GM12878 (cell line): ENCODE data around the gene CD52. TPM values are rescaled to one million over a fixed set of nuclear protein-coding genes. Genes with fewer than 3 reads are reported as not detected.

Experiments used
- ATAC-seq: fragments of 200-7000 bp; cut with Tn5 transposase; 3 replicates; pipeline ENCODE4 v1.9.1; 2020; ENCODE audit warnings: mild to moderate bottlenecking, moderate library complexity
- BruUV-seq: library from RNA; stranded (reverse); fragments of 400-500 nt; replicated peaks from 2 replicates; lab custom pipeline; 2021; lab: Mats Ljungman, UMichigan
- CTCF ChIA-PET: fragments of 300-600 bp; sonication (Branson Sonifier 250); formaldehyde crosslinking; extraction: SDS; loops from one replicate; lab custom pipeline; 2021; ENCODE audit warnings: inconsistent platforms; lab: Yijun Ruan, JAX
- POLR2A ChIA-PET: fragments of 350-600 bp; formaldehyde crosslinking; extraction: SDS; loops from one replicate; lab custom pipeline; 2021; ENCODE audit warnings: inconsistent platforms; lab: Charles Lee
- RAD21 ChIA-PET: fragments of 300-600 bp; sonication (Branson Sonifier 250); formaldehyde crosslinking; loops from one replicate; lab custom pipeline; 2023; ENCODE audit warnings: antibody characterized with exemption; ENCODE audit not compliant: unreplicated experiment; lab: Charles Lee
- SMC1A ChIA-PET: fragments of 300-600 bp; sonication (Branson Sonifier 250); formaldehyde crosslinking; loops from one replicate; lab custom pipeline; 2023; ENCODE audit not compliant: unreplicated experiment, uncharacterized antibody; lab: Charles Lee
- DNase-seq: peaks from one replicate; pipeline ENCODE4 v3.0.0-alpha.2; 2011; ENCODE audit warnings: low read depth, low spot score
- FAIRE-seq: peaks from 3 replicates; lab custom pipeline; 2011; peaks lifted over from hg19 to GRCh38; lab: Jason Lieb, UNC
- H2AFZ ChIP-seq: 2 replicates; pipeline ENCODE4 v1.6.0; 2011; ENCODE audit warnings: low read depth, low read length, control low read depth; ENCODE audit not compliant: control insufficient read depth
- H3K27ac ChIP-seq: 2 replicates; pipeline ENCODE4 v1.5.1; 2011; ENCODE audit warnings: control low read depth; ENCODE audit not compliant: control insufficient read depth, insufficient read depth
- H3K27me3 ChIP-seq, 2 experiments: replicated peaks in 1 of 2; 2 replicates each; pipeline versions ENCODE4 v1.6.0 to v1.6.1; 2011; ENCODE audit warnings: low read length in 1 of 2; ENCODE audit not compliant: control insufficient read depth in 2 of 2, insufficient read depth in 2 of 2
- H3K36me3 ChIP-seq, 2 experiments: 2 replicates each; pipeline ENCODE4 v1.5.1; 2011; ENCODE audit warnings: low read length in 1 of 2; ENCODE audit not compliant: control insufficient read depth in 2 of 2, insufficient read depth in 2 of 2
- H3K4me1 ChIP-seq: 2 replicates; pipeline ENCODE4 v1.6.1; 2011; ENCODE audit warnings: mild to moderate bottlenecking, low read length, moderate library complexity, mixed read lengths; ENCODE audit not compliant: control insufficient read depth, insufficient read depth
- H3K4me2 ChIP-seq: 2 replicates; pipeline ENCODE4 v1.6.0; 2011; ENCODE audit warnings: control low read depth; ENCODE audit not compliant: control insufficient read depth, insufficient read depth
- H3K4me3 ChIP-seq: fragments of 200-600 bp; sonication (generic); 2 replicates; pipeline ENCODE4 v1.5.1; 2016
- H3K79me2 ChIP-seq: 2 replicates; pipeline ENCODE4 v1.6.0; 2011; ENCODE audit warnings: low read length; ENCODE audit not compliant: control insufficient read depth, insufficient read depth
- H3K9ac ChIP-seq: 2 replicates; pipeline ENCODE4 v1.8.0; 2011; ENCODE audit warnings: low read length, control low read depth, mixed read lengths; ENCODE audit not compliant: control insufficient read depth, insufficient read depth
- H3K9me3 ChIP-seq: replicated peaks from 3 replicates; pipeline ENCODE4 v1.5.1; 2011; ENCODE audit warnings: mild to moderate bottlenecking, low read length; ENCODE audit not compliant: control insufficient read depth, insufficient read depth
- H4K20me1 ChIP-seq: 2 replicates; pipeline ENCODE4 v1.6.0; 2011; ENCODE audit not compliant: control insufficient read depth, insufficient read depth
- ATF3 ChIP-seq: IDR thresholded peaks from 2 replicates; pipeline ENCODE4 v1.6.1; 2011; ENCODE audit warnings: low read depth, mild to moderate bottlenecking, low read length, moderate library complexity, borderline replicate concordance; ENCODE audit errors: extremely low read depth
- BACH1 ChIP-seq: fragments of 450-650 bp; IDR thresholded peaks from 2 replicates; pipeline ENCODE4 v1.6.1; 2017; ENCODE audit warnings: mild to moderate bottlenecking, borderline replicate concordance
- BCLAF1 ChIP-seq: fragments of 450-650 bp; IDR thresholded peaks from 2 replicates; pipeline ENCODE4 v1.6.1; 2017; ENCODE audit warnings: antibody characterized with exemption, mild to moderate bottlenecking, moderate library complexity
- BHLHE40 ChIP-seq, 2 experiments: fragments of 450-650 bp in 1 of 2; IDR thresholded peaks; 2 replicates each; pipeline ENCODE4 v1.6.1; 2011 to 2017; ENCODE audit warnings: low read depth in 2 of 2, borderline replicate concordance in 1 of 2, improper control_type of control experiment in 1 of 2, low read length in 1 of 2, mild to moderate bottlenecking in 1 of 2
- EP300 ChIP-seq, 2 experiments: fragments of 150-350 bp in 1 of 2; IDR thresholded peaks; 2 replicates each; pipeline ENCODE4 v1.6.1; 2011 to 2012; ENCODE audit warnings: low read depth in 2 of 2, low read length in 2 of 2, borderline replicate concordance in 1 of 2, improper control_type of control experiment in 1 of 2, inconsistent platforms in 1 of 2; ENCODE audit not compliant: control insufficient read depth in 1 of 2
- ESRRA ChIP-seq: IDR thresholded peaks from 2 replicates; pipeline ENCODE4 v1.6.1; 2012; ENCODE audit warnings: mild to moderate bottlenecking, low read length, improper control_type of control experiment
- ETV6 ChIP-seq, 2 experiments: fragments of 450-650 bp in 1 of 2; IDR thresholded peaks in 1 of 2; conservative IDR thresholded peaks in 1 of 2; 2 replicates each; pipeline ENCODE4 v1.6.1; 2014; ENCODE audit warnings: antibody characterized with exemption in 1 of 2, borderline replicate concordance in 1 of 2, low read depth in 1 of 2, mild to moderate bottlenecking in 1 of 2, moderate library complexity in 1 of 2
- EZH2 ChIP-seq: IDR thresholded peaks from 2 replicates; pipeline ENCODE4 v1.6.1; 2012; ENCODE audit warnings: low read depth, mild to moderate bottlenecking, control low read depth, inconsistent platforms, low read length, borderline replicate concordance; ENCODE audit not compliant: control insufficient read depth
- HDAC2 ChIP-seq: fragments of 200-600 bp; sonication (generic); IDR thresholded peaks from 2 replicates; pipeline ENCODE4 v1.6.1; 2017
- HDAC6 ChIP-seq: fragments of 200-600 bp; sonication (generic); IDR thresholded peaks from one replicate; pipeline ENCODE4 v1.8.0; 2017; ENCODE audit warnings: antibody characterized with exemption; ENCODE audit not compliant: unreplicated experiment
- HDGF ChIP-seq: fragments of 450-650 bp; IDR thresholded peaks from 2 replicates; pipeline ENCODE4 v1.6.1; 2016; ENCODE audit warnings: antibody characterized with exemption
- IKZF1 ChIP-seq: fragments of 450-650 bp; conservative IDR thresholded peaks from 2 replicates; pipeline ENCODE4 v1.6.1; 2017; ENCODE audit warnings: antibody characterized with exemption, mild to moderate bottlenecking
- MTA3 ChIP-seq: IDR thresholded peaks from 2 replicates; pipeline ENCODE4 v1.6.1; 2012; ENCODE audit warnings: low read length, inconsistent platforms, borderline replicate concordance
- RAD51 ChIP-seq: fragments of 450-650 bp; IDR thresholded peaks from 2 replicates; pipeline ENCODE4 v1.6.1; 2016; ENCODE audit warnings: moderate library complexity, mild to moderate bottlenecking, inconsistent platforms
- RFX5 ChIP-seq: IDR thresholded peaks from 2 replicates; pipeline ENCODE4 v1.6.1; 2011; ENCODE audit warnings: low read depth, low read length, improper control_type of control experiment
- SPI1 ChIP-seq: IDR thresholded peaks from 2 replicates; pipeline ENCODE4 v1.6.1; 2011; ENCODE audit warnings: low read depth, mild to moderate bottlenecking, low read length, moderate library complexity, borderline replicate concordance; ENCODE audit not compliant: insufficient read depth
- USF1 ChIP-seq: IDR thresholded peaks from 2 replicates; pipeline ENCODE4 v1.6.1; 2011; ENCODE audit warnings: borderline replicate concordance, low read depth, mild to moderate bottlenecking, moderate library complexity, mixed read lengths, low read length; ENCODE audit not compliant: insufficient read depth; ENCODE audit errors: extremely low read length
- WGBS: methylation state at CpG from one replicate; pipeline ENCODE4 v1.1.6; 2016; ENCODE audit warnings: low lambda C conversion rate; ENCODE audit not compliant: insufficient replicate concordance, insufficient coverage; ENCODE audit errors: missing lambda C conversion rate; 5-methylcytosine and 5-hydroxymethylcytosine counted together
- in situ Hi-C: fragments of 300-500 bp; cut with MboI; formaldehyde crosslinking; loops from 9 replicates; pipeline ENCODE4 v1.14.3; 2018; ENCODE audit warnings: mixed read lengths
- intact Hi-C: fragments of 100-400 bp; cut with micrococcal nuclease; formaldehyde crosslinking; loops from one replicate; pipeline ENCODE4 v1.14.2; 2022; ENCODE audit not compliant: unreplicated experiment
- polyA plus RNA-seq, 11 experiments: library from polyadenylated mRNA; depleted of rRNA in 4 of 11; unstranded in 6 of 11; stranded (reverse) in 5 of 11; fragments of >200 nt; fragmentation: Nextera tagmentation in 4 of 11; fragmentation: Illumina TruSeq in 1 of 11; extraction: Ambion mirVana in 4 of 11; extraction: Trizol in 1 of 11; gene quantifications; 1 replicate in 1 of 11; 2 replicates in 10 of 11; pipeline versions ENCODE4 v1.2.1 to v1.2.3, GENCODE V29; 2011 to 2016; ENCODE audit warnings: inconsistent platforms in 2 of 11, missing spikeins in 2 of 11, low read depth in 1 of 11
- total RNA-seq, 4 experiments: library from RNA; depleted of rRNA in 3 of 4; stranded (reverse); fragments of >200 nt in 3 of 4; fragmentation: Illumina TruSeq in 1 of 4; extraction: Trizol in 1 of 4; gene quantifications; 2 replicates each; pipeline versions ENCODE4 v1.2.1 to v1.2.3, GENCODE V29; 2013 to 2021

CD52 gene
- total and polyA plus RNA-seq, 10 of the 15 experiments (the other 5 are each of a cell fraction or from before 2014, with no cell fraction given), result 237 to 2,736 (median 532) TPM

GRCh38 chr1:26318338-26319064, 743 bp downstream of the CD52 start:
- ChIA-PET SMC1A (interaction anchor here (0.6 to 14.9 kb wide), 6 partner anchors 8 to 88 kb away, joined by 3 to 474 read pairs (median 22); partner anchors contain the start of genes SH3BGRL3 and UBXN11), CTCF (interaction anchor here (0.6 to 11.6 kb wide), 19 partner anchors 8 to 464 kb away, joined by 3 to 879 read pairs (median 3); partner anchors contain the start of genes CEP85, PAFAH2, SH3BGRL3 and ZNF593), RAD21 (interaction anchor here (0.7 to 10.4 kb wide), 15 partner anchors 10 to 224 kb away, joined by 3 to 477 read pairs (median 5); partner anchors contain the start of genes CEP85, SH3BGRL3, UBXN11 and ZNF593), POLR2A (interaction anchor here (0.6 to 10.6 kb wide), 13 partner anchors 11 to 1160 kb away, joined by 3 to 253 read pairs (median 5); partner anchors contain the start of genes CEP85, HMGN2, SH3BGRL3 and UBXN11)
- Histone ChIP-seq H3K27ac (peak overlapping the region; percentile 89), H3K79me2 (peaks cover 23% of the 10 kb centered on the region), H3K4me1 (peaks cover 54% of the 10 kb centered on the region), H3K9me3 (no peaks in the 10 kb centered on the region), H3K9ac (peak overlapping the region; percentile 57), H3K4me3 (peak overlapping the region; percentile 96), H4K20me1 (no peaks in the 10 kb centered on the region), H3K36me3 (peaks cover 0 to 3% of the 10 kb centered on the region in 2 experiments; a peak in 1 of 4 replicates), H3K27me3 (no peaks in the 10 kb centered on the region), H2AFZ (peak overlapping the region; percentile 20), H3K4me2 (peak overlapping the region; percentile 57)
- no TSS peak for BruUV-seq
- FAIRE-seq, result peak; percentile 78
- intact Hi-C loops, result loop anchor here (5.0 kb wide), 2 partner anchors 81 to 211 kb away; no protein-coding TSS in a partner anchor
- 3% methylated on average over 9 of the region's 9 CpGs for WGBS
- in situ Hi-C loops, result no loop called here
- ATAC-seq, result peak; percentile 46
- DNase-seq, result no peak
- TF ChIP-seq IKZF1 (peak; percentile 46), ESRRA (no peak), BCLAF1 (no peak), ETV6 (conservative IDR thresholded peaks at IDR 0.05 in 1 of 2, IDR thresholded peaks at IDR 0.05 in 1 of 2; ENCODE audit: borderline replicate concordance in 1 of 2, low read depth in 1 of 2) (no peak), BHLHE40 (IDR thresholded peaks at IDR 0.05; ENCODE audit: borderline replicate concordance in 1 of 2, low read depth in 2 of 2, low read length in 1 of 2) (peak; percentile 73 to 76; a peak in 3 of 4 replicates), HDAC6 (no peak), HDGF (0 out of 2 replicates have a peak, but pooled peaks have one; percentile 28), HDAC2 (no peak), MTA3 (peak; percentile 77; the same call in 1 of the 2 replicates), USF1 (peak; percentile 60), RFX5 (no peak), BACH1 (peak; percentile 30; the same call in 1 of the 2 replicates), EZH2 (no peak), SPI1 (peak; percentile 65; the same call in 1 of the 2 replicates), RAD51 (peak; percentile 80), ATF3 (no peak), EP300 (IDR thresholded peaks at IDR 0.05; ENCODE audit: borderline replicate concordance in 1 of 2, control insufficient read depth in 1 of 2, low read depth in 2 of 2, low read length in 2 of 2) (no peak)
